A549 (cell line): ENCODE measurements around the gene GPR183. TPM values are rescaled to one million over a fixed set of nuclear protein-coding genes. Genes with fewer than 3 reads are reported as not detected.

Experiments used
- ATAC-seq, 2 experiments: fragments of 200-7000 bp in 1 of 2; fragments of >200 bp in 1 of 2; cut with Nextera tagmentation in 1 of 2; cut with Tn5 transposase in 1 of 2; 3 replicates each; pipeline versions ENCODE4 v1.8.0 to v1.9.1; 2018 to 2020; ENCODE audit warnings: mild to moderate bottlenecking in 1 of 2, moderate library complexity in 1 of 2
- CTCF ChIA-PET: fragments of 300-600 bp; sonication (Branson Sonifier 250); formaldehyde crosslinking; extraction: SDS; loops from one replicate; lab custom pipeline; 2021; ENCODE audit warnings: antibody characterized with exemption, inconsistent platforms; lab: Yijun Ruan, JAX
- POLR2A ChIA-PET: fragments of 350-600 bp; formaldehyde crosslinking; extraction: SDS; loops from one replicate; lab custom pipeline; 2021; ENCODE audit warnings: antibody characterized with exemption, inconsistent platforms; lab: Yijun Ruan, JAX
- DNase-seq, 2 experiments: peaks; one replicate each; pipeline versions ENCODE4 v3.0.0 to v3.0.0-alpha.2; 2011 to 2016; ENCODE audit warnings: low read depth in 1 of 2, low spot score in 1 of 2
- FAIRE-seq: peaks from 2 replicates; lab custom pipeline; 2011; peaks lifted over from hg19 to GRCh38; lab: Jason Lieb, UNC
- H3K27ac ChIP-seq, 2 experiments: fragments of >200 bp; sonication (Bioruptor Twin); formaldehyde crosslinking; 3 replicates each; pipeline ENCODE4 v1.5.1; 2016 to 2017
- H3K4me1 ChIP-seq: fragments of >200 bp; sonication (Bioruptor Twin); formaldehyde crosslinking; 3 replicates; pipeline ENCODE4 v1.6.1; 2016
- H3K4me2 ChIP-seq: fragments of >200 bp; sonication (Bioruptor Twin); formaldehyde crosslinking; 3 replicates; pipeline ENCODE4 v1.6.1; 2016
- H3K4me3 ChIP-seq: fragments of >200 bp; sonication (Bioruptor Twin); formaldehyde crosslinking; 3 replicates; pipeline ENCODE4 v1.5.1; 2016
- H3K9me3 ChIP-seq: fragments of >200 bp; sonication (Bioruptor Twin); formaldehyde crosslinking; 3 replicates; pipeline ENCODE4 v1.6.1; 2016
- CEBPB ChIP-seq, 2 experiments: fragments of >200 bp in 1 of 2; sonication (Bioruptor Twin) in 1 of 2; formaldehyde crosslinking in 1 of 2; IDR thresholded peaks; 2 replicates each; pipeline ENCODE4 v1.6.1; 2012 to 2016
- EHMT2 ChIP-seq: fragments of 200-600 bp; sonication (generic); IDR thresholded peaks from 2 replicates; pipeline ENCODE4 v1.6.1; 2016; ENCODE audit warnings: antibody characterized with exemption, low read depth, mild to moderate bottlenecking, moderate library complexity
- FOSL2 ChIP-seq, 2 experiments: fragments of 450-650 bp in 1 of 2; fragments of >200 bp in 1 of 2; sonication (Bioruptor Twin) in 1 of 2; formaldehyde crosslinking; IDR thresholded peaks; 2 replicates each; pipeline versions ENCODE4 v1.5.0 to v1.6.1; 2016 to 2020; ENCODE audit warnings: mild to moderate bottlenecking in 1 of 2, moderate library complexity in 1 of 2
- FOXS1 ChIP-seq: fragments of 250-450 bp; sonication (Bioruptor Pico); IDR thresholded peaks from 2 replicates; pipeline ENCODE4 v1.5.0; 2020; ENCODE audit warnings: mild to moderate bottlenecking, moderate library complexity
- HOXB5 ChIP-seq: fragments of 250-450 bp; sonication (Bioruptor Pico); IDR thresholded peaks from 2 replicates; pipeline ENCODE4 v1.5.0; 2020; ENCODE audit warnings: mild to moderate bottlenecking, moderate library complexity
- MAFK ChIP-seq: fragments of 450-650 bp; IDR thresholded peaks from 2 replicates; pipeline ENCODE4 v1.6.1; 2014; ENCODE audit not compliant: partially characterized antibody
- NPAS2 ChIP-seq: fragments of 250-450 bp; sonication (Bioruptor Pico); IDR thresholded peaks from 2 replicates; pipeline ENCODE4 v1.8.0; 2022; ENCODE audit warnings: mild to moderate bottlenecking, moderate library complexity, borderline replicate concordance
- NR3C1 ChIP-seq: fragments of >200 bp; sonication (Bioruptor Twin); formaldehyde crosslinking; IDR thresholded peaks from 3 replicates; pipeline ENCODE4 v1.6.1; 2017
- PHF8 ChIP-seq: fragments of 200-600 bp; sonication (generic); IDR thresholded peaks from 2 replicates; pipeline ENCODE4 v1.6.1; 2016; ENCODE audit warnings: low read depth, mild to moderate bottlenecking, antibody characterized with exemption, moderate library complexity, borderline replicate concordance
- POLR2AphosphoS2 ChIP-seq: conservative IDR thresholded peaks from 2 replicates; pipeline ENCODE4 v1.6.1; 2012; ENCODE audit warnings: low read length, improper control_type of control experiment, inconsistent platforms
- RAD21 ChIP-seq, 2 experiments: fragments of >200 bp in 1 of 2; sonication (Bioruptor Twin) in 1 of 2; formaldehyde crosslinking in 1 of 2; IDR thresholded peaks in 1 of 2; conservative IDR thresholded peaks in 1 of 2; 2 replicates in 1 of 2; 3 replicates in 1 of 2; pipeline ENCODE4 v1.6.1; 2012 to 2018; ENCODE audit warnings: inconsistent platforms in 1 of 2
- SMC3 ChIP-seq: fragments of >200 bp; sonication (Bioruptor Twin); formaldehyde crosslinking; IDR thresholded peaks from 3 replicates; pipeline ENCODE4 v1.6.1; 2018; ENCODE audit warnings: inconsistent platforms
- SREBF2 ChIP-seq: fragments of 450-650 bp; IDR thresholded peaks from 2 replicates; pipeline ENCODE4 v1.6.1; 2014; ENCODE audit warnings: mild to moderate bottlenecking, moderate library complexity
- TFCP2L1 ChIP-seq: fragments of 250-450 bp; sonication (Bioruptor Pico); IDR thresholded peaks from 2 replicates; pipeline ENCODE4 v1.5.0; 2021; ENCODE audit warnings: mild to moderate bottlenecking
- TP53 ChIP-seq: fragments of 250-450 bp; sonication (Bioruptor Pico); IDR thresholded peaks from 2 replicates; pipeline ENCODE4 v1.5.0; 2021; ENCODE audit warnings: mild to moderate bottlenecking, moderate library complexity
- WGBS: methylation state at CpG from one replicate; pipeline ENCODE4 v1.1.6; 2017; ENCODE audit errors: missing lambda C conversion rate; 5-methylcytosine and 5-hydroxymethylcytosine counted together
- polyA plus RNA-seq, 4 experiments: library from polyadenylated mRNA; depleted of rRNA in 3 of 4; stranded (reverse); fragments of >200 nt; fragmentation: RNase III in 1 of 4; extraction: RNeasy Plus Mini Kit Qiagen cat#74134 plus additional on column Dnase treatment in 1 of 4; gene quantifications; 2 replicates in 3 of 4; 3 replicates in 1 of 4; pipeline ENCODE4 v1.2.3, GENCODE V29; 2011 to 2017
- TF ChIP-seq, protein P1 (sequence below): IDR thresholded peaks from 2 replicates; pipeline ENCODE4 v1.6.1; 2012
- TF ChIP-seq, protein P2 (sequence below): fragments of 250-450 bp; sonication (Bioruptor Pico); IDR thresholded peaks from 2 replicates; pipeline ENCODE4 v1.5.0; 2021; ENCODE audit warnings: mild to moderate bottlenecking, moderate library complexity, borderline replicate concordance
- TF ChIP-seq, protein P3 (sequence below): IDR thresholded peaks from 2 replicates; pipeline ENCODE4 v1.6.1; 2012; ENCODE audit warnings: low read depth, borderline replicate concordance
- TF ChIP-seq, protein P4 (sequence below): fragments of 250-450 bp; sonication (Bioruptor Pico); IDR thresholded peaks from 2 replicates; pipeline ENCODE4 v1.5.0; 2020; ENCODE audit warnings: low read depth, mild to moderate bottlenecking, moderate library complexity
- TF ChIP-seq, protein P5 (sequence below): IDR thresholded peaks from 2 replicates; pipeline ENCODE4 v1.6.1; 2012
- TF ChIP-seq, protein P6 (sequence below): fragments of 150-350 bp; IDR thresholded peaks from 2 replicates; pipeline ENCODE4 v1.6.1; 2014; ENCODE audit warnings: low read depth, mild to moderate bottlenecking, low read length

The GPR183 gene
- polyA plus RNA-seq, 2 of the 4 experiments (the other 2 are of a cell fraction), result not detected

DNA sequence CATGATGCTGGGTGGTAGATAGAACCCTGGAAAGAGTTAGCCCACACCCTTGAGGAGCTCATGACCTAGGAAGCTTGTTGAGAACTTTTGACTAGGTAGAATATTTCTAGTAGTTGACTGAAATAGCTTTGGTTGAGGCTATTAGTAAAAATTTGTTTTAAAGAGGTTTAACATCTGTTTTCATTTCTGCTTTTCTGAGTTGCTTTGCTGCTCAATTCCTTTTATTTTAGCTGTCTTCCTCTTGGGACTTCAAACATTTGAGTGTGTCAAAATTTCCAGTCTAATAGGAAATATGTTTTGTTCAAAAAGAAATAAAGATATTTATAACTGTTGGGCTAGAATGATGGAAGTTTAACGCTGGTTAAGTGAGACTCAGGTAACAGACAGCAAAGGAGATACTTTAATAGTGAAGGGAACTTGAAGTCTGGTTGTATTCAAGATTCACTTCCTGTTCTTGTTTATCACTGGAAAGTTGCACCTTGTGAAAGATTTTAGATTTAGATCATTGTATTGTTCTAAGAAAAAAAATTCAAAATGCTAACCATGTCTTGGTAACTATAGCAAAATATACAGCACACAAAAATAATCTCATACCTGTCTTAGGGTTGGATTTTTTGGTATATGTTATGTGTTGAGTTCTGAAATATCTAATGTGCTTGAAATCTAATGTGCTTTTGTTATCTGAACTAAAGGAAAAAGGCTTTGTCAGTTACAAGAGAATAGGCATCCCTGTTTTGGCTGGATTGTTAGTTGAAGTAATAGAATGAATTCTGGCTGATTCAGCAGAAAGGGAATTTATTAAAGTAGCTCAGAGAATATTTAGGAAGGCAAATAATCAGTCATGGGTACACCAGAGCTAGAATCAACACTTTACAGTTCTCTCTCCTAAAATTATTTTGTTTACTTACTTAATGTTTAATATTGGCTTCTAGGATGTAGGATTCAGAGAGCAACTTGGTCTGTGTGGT, 24.7 kb downstream of the GPR183 start:
- no peak overlapping the region for H3K4me2 ChIP-seq
- ChIA-PET POLR2A (no interaction called here), CTCF (interaction anchor here (1.1 to 4.9 kb wide), 3 partner anchors 13 to 154 kb away, joined by 4 to 20 read pairs (median 10); no protein-coding TSS in a partner anchor)
- no peak overlapping the region for H3K27ac ChIP-seq
- no peak for ATAC-seq
- H3K9me3 ChIP-seq, result no peaks in the 10 kb centered on the region
- H3K4me1 ChIP-seq, result no peaks in the 10 kb centered on the region
- DNase-seq, result no peak
- no peak for FAIRE-seq
- no peak for TF ChIP-seq NR3C1
- peak; percentile 71 for TF ChIP-seq MAFK
- TF ChIP-seq, all 56 proteins: peak for 1
- H3K4me3 ChIP-seq, result no peak overlapping the region
- WGBS, result 89% methylated on average over 1 of the region's 1 CpG

DNA sequence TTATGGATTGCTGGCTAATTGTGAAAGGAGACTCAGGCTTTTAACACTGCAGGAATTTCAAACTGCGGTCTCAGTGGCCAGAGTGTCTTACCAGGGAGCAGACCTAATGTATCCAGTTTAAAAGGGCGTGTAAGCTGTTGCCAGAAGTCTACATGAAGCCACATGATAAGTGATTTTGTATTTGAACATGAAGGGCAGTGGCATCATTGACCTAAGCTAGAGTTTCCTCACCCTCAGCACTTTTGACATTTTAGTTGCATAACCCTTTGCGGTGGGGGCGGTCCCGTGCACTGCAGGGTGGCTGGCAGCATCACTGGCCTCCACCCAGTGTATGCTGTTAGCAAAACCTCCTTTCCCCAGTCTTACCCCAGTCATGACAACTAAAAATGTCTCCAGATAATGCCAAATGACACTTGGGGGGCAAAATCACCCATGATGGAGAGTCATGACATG, 25.4 kb downstream of the GPR183 start:
- ATAC-seq (no peak), FAIRE-seq (no peak), DNase-seq (no peak)
- H3K27ac ChIP-seq, result no peak overlapping the region
- H3K4me2 ChIP-seq, result no peak overlapping the region
- no peaks in the 10 kb centered on the region for H3K9me3 ChIP-seq
- 93% methylated on average over 5 of the region's 5 CpGs for WGBS
- POLR2A ChIA-PET, result no interaction called here
- CTCF ChIA-PET, result interaction anchor here (3.0 to 4.9 kb wide), 2 partner anchors 12 to 155 kb away, joined by 10 to 20 read pairs; no protein-coding TSS in a partner anchor
- no peak overlapping the region for H3K4me3 ChIP-seq
- H3K4me1 ChIP-seq, result no peaks in the 10 kb centered on the region
- TF ChIP-seq SREBF2, result no peak
- no peak for TF ChIP-seq POLR2AphosphoS2
- TF ChIP-seq TP53 (CRISPR knock-in tag), result no peak
- no peak for TF ChIP-seq SMC3
- TF ChIP-seq, protein P1, sequence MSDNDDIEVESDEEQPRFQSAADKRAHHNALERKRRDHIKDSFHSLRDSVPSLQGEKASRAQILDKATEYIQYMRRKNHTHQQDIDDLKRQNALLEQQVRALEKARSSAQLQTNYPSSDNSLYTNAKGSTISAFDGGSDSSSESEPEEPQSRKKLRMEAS, result no peak
- TF ChIP-seq, protein P2, sequence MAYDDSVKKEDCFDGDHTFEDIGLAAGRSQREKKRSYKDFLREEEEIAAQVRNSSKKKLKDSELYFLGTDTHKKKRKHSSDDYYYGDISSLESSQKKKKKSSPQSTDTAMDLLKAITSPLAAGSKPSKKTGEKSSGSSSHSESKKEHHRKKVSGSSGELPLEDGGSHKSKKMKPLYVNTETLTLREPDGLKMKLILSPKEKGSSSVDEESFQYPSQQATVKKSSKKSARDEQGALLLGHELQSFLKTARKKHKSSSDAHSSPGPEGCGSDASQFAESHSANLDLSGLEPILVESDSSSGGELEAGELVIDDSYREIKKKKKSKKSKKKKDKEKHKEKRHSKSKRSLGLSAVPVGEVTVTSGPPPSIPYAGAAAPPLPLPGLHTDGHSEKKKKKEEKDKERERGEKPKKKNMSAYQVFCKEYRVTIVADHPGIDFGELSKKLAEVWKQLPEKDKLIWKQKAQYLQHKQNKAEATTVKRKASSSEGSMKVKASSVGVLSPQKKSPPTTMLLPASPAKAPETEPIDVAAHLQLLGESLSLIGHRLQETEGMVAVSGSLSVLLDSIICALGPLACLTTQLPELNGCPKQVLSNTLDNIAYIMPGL (CRISPR knock-in tag), result no peak
- TF ChIP-seq, protein P3, sequence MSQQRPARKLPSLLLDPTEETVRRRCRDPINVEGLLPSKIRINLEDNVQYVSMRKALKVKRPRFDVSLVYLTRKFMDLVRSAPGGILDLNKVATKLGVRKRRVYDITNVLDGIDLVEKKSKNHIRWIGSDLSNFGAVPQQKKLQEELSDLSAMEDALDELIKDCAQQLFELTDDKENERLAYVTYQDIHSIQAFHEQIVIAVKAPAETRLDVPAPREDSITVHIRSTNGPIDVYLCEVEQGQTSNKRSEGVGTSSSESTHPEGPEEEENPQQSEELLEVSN, result no peak
- TF ChIP-seq, protein P4, sequence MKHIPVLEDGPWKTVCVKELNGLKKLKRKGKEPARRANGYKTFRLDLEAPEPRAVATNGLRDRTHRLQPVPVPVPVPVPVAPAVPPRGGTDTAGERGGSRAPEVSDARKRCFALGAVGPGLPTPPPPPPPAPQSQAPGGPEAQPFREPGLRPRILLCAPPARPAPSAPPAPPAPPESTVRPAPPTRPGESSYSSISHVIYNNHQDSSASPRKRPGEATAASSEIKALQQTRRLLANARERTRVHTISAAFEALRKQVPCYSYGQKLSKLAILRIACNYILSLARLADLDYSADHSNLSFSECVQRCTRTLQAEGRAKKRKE (CRISPR knock-in tag), result no peak
- TF ChIP-seq PHF8, result no peak
- TF ChIP-seq NR3C1, result no peak
- TF ChIP-seq, protein P5, sequence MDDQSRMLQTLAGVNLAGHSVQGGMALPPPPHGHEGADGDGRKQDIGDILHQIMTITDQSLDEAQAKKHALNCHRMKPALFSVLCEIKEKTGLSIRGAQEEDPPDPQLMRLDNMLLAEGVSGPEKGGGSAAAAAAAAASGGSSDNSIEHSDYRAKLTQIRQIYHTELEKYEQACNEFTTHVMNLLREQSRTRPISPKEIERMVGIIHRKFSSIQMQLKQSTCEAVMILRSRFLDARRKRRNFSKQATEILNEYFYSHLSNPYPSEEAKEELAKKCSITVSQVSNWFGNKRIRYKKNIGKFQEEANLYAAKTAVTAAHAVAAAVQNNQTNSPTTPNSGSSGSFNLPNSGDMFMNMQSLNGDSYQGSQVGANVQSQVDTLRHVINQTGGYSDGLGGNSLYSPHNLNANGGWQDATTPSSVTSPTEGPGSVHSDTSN, result no peak
- TF ChIP-seq FOXS1 (CRISPR knock-in tag), result no peak
- TF ChIP-seq FOSL2 (IDR thresholded peaks at IDR 0.05), result no peak
- no peak for TF ChIP-seq FOSL2 (CRISPR knock-in tag; IDR thresholded peaks at IDR 0.05)

DNA sequence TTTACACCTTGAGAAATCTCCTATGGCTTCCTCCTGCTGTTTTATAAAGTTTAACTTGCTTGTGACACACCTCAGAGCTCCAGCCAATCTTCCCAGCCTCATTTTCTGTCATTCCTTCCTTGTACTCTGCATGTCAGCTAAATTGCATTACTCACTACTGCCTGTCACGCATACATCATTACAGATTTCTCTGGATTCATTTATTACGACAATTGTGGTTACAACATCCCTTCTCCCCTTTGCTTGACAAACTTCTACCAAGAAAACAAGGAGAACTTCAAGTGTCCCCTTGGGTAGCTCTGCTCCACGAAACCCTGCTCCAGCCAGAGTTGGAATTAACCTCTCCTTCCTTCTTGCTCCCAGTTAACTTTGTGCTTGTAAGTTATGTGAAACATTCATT, 27.0 kb downstream of the GPR183 start:
- ChIA-PET POLR2A (no interaction called here), CTCF (interaction anchor here (4.9 kb wide), 1 partner anchor 11 kb away, joined by 20 read pairs; no protein-coding TSS in a partner anchor)
- FAIRE-seq (no peak), DNase-seq (no peak), ATAC-seq (no peak)
- no peak overlapping the region for H3K27ac ChIP-seq
- H3K4me2 ChIP-seq, result no peak overlapping the region
- WGBS, result 91% methylated on average over 3 of the region's 3 CpGs
- no peaks in the 10 kb centered on the region for H3K9me3 ChIP-seq
- no peak overlapping the region for H3K4me3 ChIP-seq
- no peaks in the 10 kb centered on the region for H3K4me1 ChIP-seq
- TF ChIP-seq TFCP2L1 (CRISPR knock-in tag), result no peak
- TF ChIP-seq HOXB5 (CRISPR knock-in tag), result no peak
- TF ChIP-seq RAD21 (conservative IDR thresholded peaks at IDR 0.05 in 1 of 2, IDR thresholded peaks at IDR 0.05 in 1 of 2), result no peak
- TF ChIP-seq CEBPB (IDR thresholded peaks at IDR 0.05), result no peak
- no peak for TF ChIP-seq MAFK
- TF ChIP-seq NPAS2 (CRISPR knock-in tag), result no peak
- TF ChIP-seq, protein P6, sequence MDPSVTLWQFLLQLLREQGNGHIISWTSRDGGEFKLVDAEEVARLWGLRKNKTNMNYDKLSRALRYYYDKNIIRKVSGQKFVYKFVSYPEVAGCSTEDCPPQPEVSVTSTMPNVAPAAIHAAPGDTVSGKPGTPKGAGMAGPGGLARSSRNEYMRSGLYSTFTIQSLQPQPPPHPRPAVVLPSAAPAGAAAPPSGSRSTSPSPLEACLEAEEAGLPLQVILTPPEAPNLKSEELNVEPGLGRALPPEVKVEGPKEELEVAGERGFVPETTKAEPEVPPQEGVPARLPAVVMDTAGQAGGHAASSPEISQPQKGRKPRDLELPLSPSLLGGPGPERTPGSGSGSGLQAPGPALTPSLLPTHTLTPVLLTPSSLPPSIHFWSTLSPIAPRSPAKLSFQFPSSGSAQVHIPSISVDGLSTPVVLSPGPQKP, result no peak
- no peak for TF ChIP-seq EHMT2
- TF ChIP-seq SMC3, result no peak
- TF ChIP-seq, protein P1, result no peak
- TF ChIP-seq, protein P2 (CRISPR knock-in tag), result no peak
